Posterior cingulate gyrus (tissue), 11 donors: ENCODE results near the gene FAM162A.
A peak's percentile ranks its signal among the peaks of the same experiment; 100 is the strongest.
"Not testable (repeated sequence)": the region's sequence is repeated elsewhere in the genome, so short reads cannot be mapped to it uniquely, and the experiment has no call there.

ENCODE experiments used
- DNase-seq, 10 donors: peaks; one replicate each; pipeline versions ENCODE4 v3.0.0 to v3.0.0-alpha.2; 2020 to 2021; ENCODE audit warnings: mixed read lengths in 3 of 10
- intact Hi-C: fragments of 100-400 bp; cut with DNase I; formaldehyde crosslinking; loops from one replicate; pipeline ENCODE4 v1.15.1; 2023

The FAM162A gene

DNA sequence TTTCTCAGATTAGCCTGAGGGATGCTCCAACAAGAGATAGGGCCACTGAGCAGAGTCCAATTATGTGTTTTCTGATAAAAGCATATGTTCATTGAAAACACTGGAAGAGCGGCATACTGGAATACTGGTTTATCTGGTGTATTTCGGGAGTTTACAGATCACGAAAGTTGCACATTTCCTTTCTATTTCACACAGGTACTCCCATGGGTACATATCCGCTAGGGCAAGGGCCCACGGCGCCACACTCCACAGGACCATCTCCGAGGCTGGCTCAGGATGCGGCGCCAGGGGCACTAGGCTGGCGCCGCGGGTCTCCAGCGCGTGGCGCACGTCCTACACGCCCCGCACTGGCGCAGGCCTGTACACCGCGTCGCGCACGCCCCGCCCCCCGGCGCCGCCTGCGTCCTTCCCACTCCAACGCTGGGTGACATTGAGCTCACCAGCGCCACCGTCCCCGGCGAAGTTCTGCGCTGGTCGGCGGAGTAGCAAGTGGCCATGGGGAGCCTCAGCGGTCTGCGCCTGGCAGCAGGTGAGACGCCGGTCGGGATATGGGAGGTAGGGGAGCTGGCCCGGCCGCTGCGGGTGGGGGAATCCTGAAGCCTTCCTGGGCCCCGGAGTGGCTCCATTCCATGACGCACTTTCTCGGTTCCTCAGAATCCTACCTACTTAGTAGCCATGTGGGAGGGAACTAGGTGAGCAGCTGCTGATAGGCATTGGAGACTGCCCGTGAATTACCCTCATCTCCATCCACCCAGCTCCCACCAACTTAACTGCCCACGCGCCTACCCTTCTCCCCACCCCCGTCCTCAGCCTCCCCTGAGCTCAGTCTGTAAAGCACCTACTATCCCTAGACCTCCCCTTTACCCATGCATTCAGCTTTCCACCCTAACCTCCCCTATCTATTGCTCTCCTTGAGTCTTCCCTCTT is at the start of gene FAM162A:
TSS of gene FAM162A (plus strand) at position 412 of the 927 bp plus-strand sequence. CDS start at position 496, 84 bp downstream.
- intact Hi-C loops: loop anchor here (2.0 to 10.0 kb wide), 4 partner anchors 33 to 837 kb away; partner anchors contain the start of genes EAF2, IQCB1, KPNA1 and WDR5B
- DNase-seq: peak; percentile 89 to 99 (median 95)

GRCh38 chr3:122342803-122343202 is 41.2 kb upstream of the FAM162A start:
- intact Hi-C loops: no loop called here

GRCh38 chr3:122343654-122344053 is 40.3 kb upstream of the FAM162A start:
- intact Hi-C loops: no loop called here
- no peak for DNase-seq

More at GRCh38 chr3:122342803-122343202, 41.2 kb upstream of the FAM162A start:
- no peak for DNase-seq

GRCh38 chr3:122349171-122349570 is 34.8 kb upstream of the FAM162A start:
- DNase-seq: no peak
- intact Hi-C loops: no loop called here

DNA sequence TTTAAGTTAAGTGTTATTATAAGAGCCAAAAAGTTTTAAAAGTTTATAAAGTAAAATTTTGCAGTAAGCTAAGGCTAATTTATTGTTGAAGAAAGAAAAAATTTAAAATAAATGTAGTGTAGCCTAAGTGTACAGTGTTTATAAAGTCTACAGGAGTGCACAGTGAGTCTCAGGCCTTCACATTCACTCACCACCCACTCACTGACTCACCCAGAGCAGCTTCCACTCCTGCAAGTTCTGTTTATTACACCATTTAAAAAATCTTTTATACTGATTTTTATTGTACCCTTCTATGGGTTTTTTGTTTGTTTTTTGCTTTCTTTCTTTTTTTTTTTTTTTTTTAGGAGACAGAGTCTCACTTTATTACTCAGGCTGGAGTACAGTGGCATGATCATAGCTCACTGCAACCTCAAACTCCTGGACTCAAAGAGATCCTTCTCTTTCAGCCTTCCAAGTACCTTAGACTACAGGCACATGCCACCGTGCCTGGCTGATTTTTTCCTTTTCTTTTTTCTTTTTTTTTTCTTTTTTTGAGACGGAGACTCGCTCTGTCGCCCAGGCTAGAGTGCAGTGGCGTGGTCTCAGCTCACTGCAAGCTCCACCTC is 33.1 kb upstream of the FAM162A start:
- peak in 1 of 10 donors; percentile 11 for DNase-seq
- intact Hi-C loops: no loop called here

DNA sequence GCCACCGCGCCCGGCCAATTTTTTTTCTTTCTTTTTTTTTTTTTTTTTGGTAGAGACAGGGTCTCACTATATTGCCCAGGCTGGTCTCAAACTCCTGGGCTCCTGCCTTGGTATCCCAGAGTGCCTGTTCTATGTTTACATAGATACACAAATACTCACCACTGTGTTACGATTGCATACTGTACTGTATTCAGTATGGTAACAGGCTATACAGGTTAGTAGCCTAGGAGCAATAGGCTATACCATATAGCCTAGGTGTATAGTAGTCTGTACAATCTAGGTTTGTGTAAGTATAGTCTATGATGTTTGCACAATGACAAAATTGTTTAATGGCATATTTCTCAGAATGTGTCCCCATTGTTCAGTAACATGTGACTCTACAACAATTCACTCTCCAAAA is 32.4 kb upstream of the FAM162A start:
- intact Hi-C loops: no loop called here
- no peak for DNase-seq

- intact Hi-C loops: no loop called here
- no peak for DNase-seq
Measured at GRCh38 chr3:122353215-122353614, 30.8 kb upstream of the FAM162A start.

DNA sequence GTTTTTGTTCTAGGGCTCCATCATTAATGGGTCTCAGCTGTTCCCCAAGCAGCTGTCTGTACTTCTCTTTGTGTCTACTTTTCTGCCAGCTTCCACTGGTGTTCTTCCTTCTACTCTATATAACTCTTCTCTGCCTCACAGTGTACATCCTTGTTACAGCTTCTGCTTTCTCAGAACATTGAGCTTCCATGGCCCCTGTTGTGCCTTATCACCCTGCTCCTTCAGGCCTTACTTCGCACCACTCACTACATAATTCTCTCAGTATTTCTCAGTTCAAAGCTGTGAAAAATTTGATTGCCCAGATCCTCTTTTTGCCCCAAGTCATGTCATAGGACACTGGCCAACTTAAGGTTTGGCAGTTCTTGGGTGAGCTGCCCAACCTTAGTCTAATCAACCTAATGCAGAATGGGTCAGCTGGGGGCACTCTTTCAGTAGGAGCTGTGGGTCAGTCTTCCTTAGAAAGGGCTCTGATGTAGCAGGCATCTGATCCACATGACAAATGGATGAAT is 30.0 kb upstream of the FAM162A start:
- intact Hi-C loops: no loop called here

GRCh38 chr3:122355612-122356011 is 28.4 kb upstream of the FAM162A start:
- DNase-seq: no peak
- intact Hi-C loops: no loop called here

More for the DNA sequence above, 30.0 kb upstream of the FAM162A start:
- DNase-seq: no peak

DNA sequence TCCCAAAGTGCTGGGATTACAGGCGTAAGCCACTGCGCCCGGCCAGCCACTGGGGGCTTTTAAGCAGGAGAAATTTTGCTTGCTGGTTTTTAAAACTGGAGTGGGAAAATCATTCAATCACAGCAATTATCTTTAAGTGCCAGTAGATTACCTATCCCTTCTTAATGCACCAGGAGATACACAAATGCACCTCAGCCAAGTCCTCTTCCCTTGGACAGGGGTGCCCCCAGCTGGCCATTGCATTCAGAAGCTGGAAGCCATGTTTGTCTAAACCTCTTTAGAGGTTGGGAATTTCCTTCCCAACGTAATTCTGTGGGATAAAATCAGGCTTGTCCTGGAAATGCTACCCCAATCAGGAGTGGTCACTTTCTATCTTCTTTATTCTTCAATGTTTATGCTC is 27.6 kb upstream of the FAM162A start:
- intact Hi-C loops: no loop called here
- peak in 5 of 10 donors; percentile 11 to 85 (median 14) for DNase-seq

DNA sequence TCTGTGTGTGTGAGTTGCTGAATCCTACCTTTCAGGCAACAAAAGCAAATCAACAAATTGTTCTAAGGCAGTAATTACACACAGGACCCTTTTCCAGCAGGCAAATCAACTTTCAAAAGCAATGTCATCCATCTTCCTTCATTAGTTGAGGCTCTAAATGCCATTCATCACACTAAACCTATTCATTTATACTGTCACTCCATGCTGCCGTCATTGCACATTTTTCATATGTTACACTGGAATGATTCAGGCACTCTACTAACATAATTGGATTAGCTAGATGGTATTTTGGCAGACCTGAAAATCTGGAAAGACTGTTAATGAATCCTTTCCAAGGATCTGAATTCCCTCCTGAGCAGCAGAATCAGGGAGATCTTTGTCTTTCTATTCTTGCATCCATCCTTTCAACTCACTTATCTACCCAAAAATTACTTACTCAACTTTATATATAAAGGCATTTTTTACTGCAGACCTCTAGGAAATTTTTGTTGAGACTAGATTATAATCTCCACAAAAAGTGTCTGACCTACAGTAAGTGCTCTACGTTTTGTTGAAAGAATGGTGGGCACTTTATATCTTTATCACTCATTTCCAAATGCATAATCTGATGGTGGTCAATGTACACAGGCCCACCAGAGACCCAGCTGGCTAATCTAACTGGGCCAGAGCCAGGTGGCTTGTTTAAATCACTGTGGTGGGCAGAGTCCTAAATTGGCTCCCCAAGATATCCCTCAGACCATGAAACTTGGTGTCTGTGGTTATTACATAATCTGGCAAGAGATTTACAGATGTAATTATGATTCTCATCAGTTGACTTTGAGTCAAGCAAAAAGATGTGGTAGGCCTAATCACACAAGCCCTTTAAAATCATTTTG is 25.9 kb upstream of the FAM162A start:
- intact Hi-C loops: no loop called here
- DNase-seq: no peak

GRCh38 chr3:122358703-122359032 is 25.3 kb upstream of the FAM162A start:
- intact Hi-C loops: no loop called here
- no peak for DNase-seq

DNA sequence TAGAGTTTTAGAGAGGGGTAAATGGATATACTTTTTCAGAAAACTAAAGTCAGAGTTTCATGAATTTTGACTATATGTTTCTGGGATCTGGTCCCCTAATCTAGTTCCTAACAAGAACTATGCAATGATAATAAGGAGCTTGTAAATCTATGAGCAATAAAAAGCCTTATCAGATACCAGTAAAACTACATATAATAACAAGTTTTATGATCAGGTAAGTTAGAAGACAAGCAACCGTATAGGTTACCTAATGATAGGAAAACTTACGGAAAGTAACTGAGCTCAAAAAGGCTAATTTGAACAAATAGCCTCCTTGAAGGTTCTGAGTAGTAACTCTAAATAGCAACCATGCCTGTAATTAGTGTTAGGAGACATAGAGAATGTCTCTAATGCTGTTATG is 22.0 kb upstream of the FAM162A start:
- intact Hi-C loops: no loop called here
- DNase-seq: no peak

- no peak for DNase-seq
- intact Hi-C loops: no loop called here
Measured at GRCh38 chr3:122364490-122364889, 19.5 kb upstream of the FAM162A start.

GRCh38 chr3:122365073-122365472 is 18.9 kb upstream of the FAM162A start:
- intact Hi-C loops: no loop called here
- DNase-seq: no peak

- intact Hi-C loops, DNase-seq: not testable (repeated sequence)
Measured at GRCh38 chr3:122365582-122366378, 18.2 kb upstream of the FAM162A start.

GRCh38 chr3:122366379-122366749 is 17.6 kb upstream of the FAM162A start:
- intact Hi-C loops: no loop called here
- DNase-seq: no peak

DNA sequence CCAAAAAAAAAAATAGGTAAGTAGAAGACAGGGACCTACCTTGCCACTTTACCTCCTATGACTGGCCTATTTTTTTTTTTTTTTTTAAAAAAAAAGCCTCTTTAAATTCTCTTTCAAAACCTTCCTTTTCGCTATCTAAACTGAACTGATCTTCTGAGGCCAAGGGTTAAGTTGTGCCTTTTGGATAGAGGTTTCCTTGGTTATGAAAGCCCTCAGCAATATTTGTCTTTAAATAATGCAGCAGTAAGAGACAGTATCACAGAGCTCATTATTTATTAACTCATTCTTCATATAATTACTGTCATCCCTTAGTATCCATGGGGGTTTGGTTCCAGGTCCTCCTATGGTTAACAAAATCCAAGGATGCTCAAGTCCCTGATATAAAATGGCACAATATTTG is 9.9 kb upstream of the FAM162A start:
- DNase-seq: no peak
- intact Hi-C loops: no loop called here

GRCh38 chr3:122377975-122378374 is 6.0 kb upstream of the FAM162A start:
- intact Hi-C loops: no loop called here
- no peak for DNase-seq
